Loucy (cell line): ENCODE results near the gene LRRC4B.

ENCODE experiments used
- CTCF ChIP-seq: fragments of 200-600 bp; sonication (generic); conservative IDR thresholded peaks from 2 replicates; pipeline ENCODE4 v1.5.1; 2014; ENCODE audit warnings: mild to moderate bottlenecking, antibody characterized with exemption, low read length
- EZH2phosphoT487 ChIP-seq: fragments of 200-600 bp; IDR thresholded peaks from 2 replicates; pipeline ENCODE4 v1.6.1; 2018; ENCODE audit warnings: antibody characterized with exemption, mild to moderate bottlenecking, moderate library complexity, borderline replicate concordance

- no peak for TF ChIP-seq CTCF
- no peak for TF ChIP-seq EZH2phosphoT487
Measured at GRCh38 chr19:50495020-50495531, 73.2 kb downstream of the LRRC4B start.
